Rectal smooth muscle tissue (tissue), 1 donor: ENCODE data around the gene SHROOM3.

ENCODE experiments used
- H3K27ac ChIP-seq: one replicate; pipeline ENCODE4 v1.7.0; 2013; ENCODE audit warnings: low read depth, low read length, inconsistent platforms
- H3K27me3 ChIP-seq: one replicate; pipeline ENCODE4 v1.7.0; 2013; ENCODE audit warnings: low read length; ENCODE audit not compliant: control insufficient read depth, insufficient read depth
- H3K36me3 ChIP-seq: one replicate; pipeline ENCODE4 v1.7.0; 2013; ENCODE audit warnings: low read length; ENCODE audit not compliant: control insufficient read depth, insufficient read depth
- H3K4me1 ChIP-seq: one replicate; pipeline ENCODE4 v1.7.0; 2013; ENCODE audit warnings: low read length; ENCODE audit not compliant: control insufficient read depth, insufficient read depth
- H3K4me3 ChIP-seq: one replicate; pipeline ENCODE4 v1.7.0; 2013; ENCODE audit warnings: low read length
- H3K9ac ChIP-seq: one replicate; pipeline ENCODE4 v1.7.0; 2013; ENCODE audit warnings: low read length

Gene SHROOM3

DNA sequence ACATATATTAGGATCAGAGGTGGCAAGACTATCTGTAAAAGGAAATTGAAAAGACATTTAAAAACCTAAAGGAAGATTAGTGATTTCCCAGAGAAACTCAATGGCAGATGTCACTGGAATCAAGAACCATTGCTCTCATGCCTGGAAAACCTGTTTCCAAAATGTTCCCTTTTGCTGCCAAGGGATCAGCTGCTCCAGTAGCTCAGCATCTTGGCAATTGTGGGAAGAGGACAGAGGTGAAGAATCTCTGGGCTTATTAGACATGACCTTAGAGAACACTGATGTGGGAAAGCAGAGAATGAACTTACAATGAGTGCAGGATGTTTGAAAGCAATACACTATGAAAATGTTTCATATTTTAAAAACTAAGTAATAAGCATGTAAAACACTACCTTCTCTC lies 98.3 kb downstream of the SHROOM3 start:
- no peak overlapping the region for H3K27ac ChIP-seq
- no peak overlapping the region for H3K4me3 ChIP-seq
- H3K36me3 ChIP-seq = no peaks in the 10 kb centered on the region
- H3K4me1 ChIP-seq = no peaks in the 10 kb centered on the region
- H3K27me3 ChIP-seq = no peaks in the 10 kb centered on the region
- no peak overlapping the region for H3K9ac ChIP-seq

DNA sequence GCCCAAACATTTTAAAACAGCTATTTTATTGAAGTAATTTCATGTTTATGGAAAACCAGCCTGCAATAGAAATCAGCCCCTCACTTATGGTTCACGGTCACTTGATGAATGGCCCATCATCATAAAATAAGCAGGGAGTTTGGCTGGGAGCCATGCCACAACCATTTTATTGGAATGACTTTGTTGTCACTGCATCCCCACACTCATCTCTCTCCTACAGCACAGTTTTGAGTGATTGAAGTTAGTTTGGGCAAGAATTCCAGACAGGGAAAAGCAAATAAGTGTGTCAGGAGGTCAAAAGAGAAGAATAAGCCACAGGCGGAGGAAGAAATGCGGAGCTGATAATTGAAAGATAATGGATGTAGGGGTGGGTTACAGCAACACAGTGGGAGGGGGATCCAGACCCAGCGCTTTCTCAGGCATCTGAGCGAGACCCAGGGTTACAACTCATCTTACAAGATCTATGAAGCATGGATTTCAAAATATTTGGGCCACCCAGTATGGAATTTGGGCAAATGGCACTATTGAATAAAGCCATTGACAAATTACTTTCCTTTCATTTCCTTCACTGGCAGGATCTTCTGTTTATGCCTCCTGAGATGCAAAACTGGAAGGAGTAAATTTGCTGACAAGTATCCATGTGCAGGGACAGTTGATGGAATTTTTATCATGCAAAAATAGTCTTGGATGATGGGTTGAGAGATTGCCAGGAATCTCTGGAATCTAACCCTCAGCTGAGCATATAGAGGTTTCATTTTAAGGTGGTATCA lies 100.8 kb downstream of the SHROOM3 start:
- Histone ChIP-seq H3K4me1 (no peaks in the 10 kb centered on the region), H3K9ac (no peak overlapping the region), H3K27ac (no peak overlapping the region), H3K27me3 (no peaks in the 10 kb centered on the region), H3K4me3 (no peak overlapping the region), H3K36me3 (no peaks in the 10 kb centered on the region)

DNA sequence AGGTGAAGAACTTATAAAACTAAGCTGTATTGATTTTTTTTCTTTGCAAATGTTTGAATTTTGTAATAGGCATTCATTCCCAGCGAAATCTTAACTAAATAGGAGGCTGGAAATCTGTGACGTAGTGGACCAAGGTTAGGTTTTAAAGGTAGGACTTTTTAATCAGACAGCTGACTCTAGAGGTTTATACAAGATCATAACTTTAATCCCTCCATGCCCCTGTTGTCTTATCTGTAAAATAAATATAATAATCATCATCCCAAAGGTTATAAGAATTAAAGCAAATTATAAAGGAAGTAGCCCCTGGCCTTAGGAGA lies 101.3 kb downstream of the SHROOM3 start:
- Histone ChIP-seq H3K4me1 (no peaks in the 10 kb centered on the region), H3K27ac (no peak overlapping the region), H3K4me3 (no peak overlapping the region), H3K36me3 (no peaks in the 10 kb centered on the region), H3K27me3 (no peaks in the 10 kb centered on the region), H3K9ac (no peak overlapping the region)

DNA sequence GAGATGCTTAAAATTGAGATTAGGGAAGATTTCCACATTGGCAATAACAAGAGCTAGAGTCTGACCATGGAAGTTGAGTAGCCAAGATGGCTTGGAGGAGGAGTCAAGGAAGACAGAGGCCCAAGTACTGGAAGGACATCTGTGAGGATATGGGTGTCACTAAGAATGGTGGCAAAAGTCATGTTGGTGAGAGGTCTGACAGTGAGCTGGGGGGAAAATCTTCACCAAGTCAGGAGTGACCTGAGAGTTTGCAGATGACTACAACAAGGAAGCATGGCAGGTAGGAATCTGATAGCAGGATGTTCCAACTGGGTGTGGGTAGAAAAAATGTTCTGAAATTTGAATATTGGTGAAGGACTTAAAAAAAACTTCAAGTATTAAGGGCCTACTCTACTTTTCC lies 103.3 kb downstream of the SHROOM3 start:
- H3K27me3 ChIP-seq = no peaks in the 10 kb centered on the region
- H3K9ac ChIP-seq = no peak overlapping the region
- no peak overlapping the region for H3K4me3 ChIP-seq
- H3K4me1 ChIP-seq = no peaks in the 10 kb centered on the region
- no peaks in the 10 kb centered on the region for H3K36me3 ChIP-seq
- H3K27ac ChIP-seq = no peak overlapping the region

DNA sequence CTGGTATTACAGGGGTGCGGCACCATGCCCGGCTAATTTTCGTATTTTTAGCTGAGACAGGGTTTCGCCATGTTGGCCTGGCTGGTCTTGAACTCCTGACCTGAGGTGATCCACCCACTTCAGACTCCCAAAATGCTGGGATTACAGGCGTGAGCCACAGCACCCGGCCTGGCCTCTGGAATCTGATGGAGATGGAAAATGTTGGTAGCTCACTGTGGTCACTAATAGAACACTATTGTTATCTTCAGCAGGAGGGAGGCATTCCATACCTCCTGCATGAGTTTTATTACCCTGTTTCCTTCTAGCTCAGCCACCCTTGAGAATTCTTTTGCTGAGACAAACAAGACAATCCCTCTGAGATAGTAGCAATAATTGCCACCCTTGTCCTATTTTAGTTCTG lies 105.0 kb downstream of the SHROOM3 start:
- Histone ChIP-seq H3K4me1 (no peaks in the 10 kb centered on the region), H3K27me3 (no peaks in the 10 kb centered on the region), H3K4me3 (no peak overlapping the region), H3K36me3 (no peaks in the 10 kb centered on the region), H3K9ac (no peak overlapping the region), H3K27ac (no peak overlapping the region)

DNA sequence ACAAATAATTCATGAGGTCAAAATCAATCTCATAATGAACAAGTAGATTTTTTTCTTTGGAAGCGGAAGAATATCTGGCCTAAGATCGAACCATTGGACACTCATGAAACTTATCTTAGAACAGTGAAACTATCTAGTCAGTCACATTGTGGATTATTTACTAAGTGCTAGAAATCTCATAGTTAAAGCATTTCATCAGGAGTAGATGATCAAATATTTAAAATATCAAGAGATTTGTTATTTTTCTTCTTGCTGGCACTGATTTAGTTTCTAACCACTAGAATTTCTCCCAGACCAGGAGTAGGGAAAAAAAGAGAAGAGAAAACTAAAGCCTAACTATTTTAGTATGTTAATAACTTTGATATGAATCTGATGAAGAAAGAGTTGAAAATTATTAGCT lies 105.5 kb downstream of the SHROOM3 start:
- Histone ChIP-seq H3K27me3 (no peaks in the 10 kb centered on the region), H3K4me3 (no peak overlapping the region), H3K27ac (no peak overlapping the region), H3K4me1 (no peaks in the 10 kb centered on the region), H3K9ac (no peak overlapping the region), H3K36me3 (no peaks in the 10 kb centered on the region)

DNA sequence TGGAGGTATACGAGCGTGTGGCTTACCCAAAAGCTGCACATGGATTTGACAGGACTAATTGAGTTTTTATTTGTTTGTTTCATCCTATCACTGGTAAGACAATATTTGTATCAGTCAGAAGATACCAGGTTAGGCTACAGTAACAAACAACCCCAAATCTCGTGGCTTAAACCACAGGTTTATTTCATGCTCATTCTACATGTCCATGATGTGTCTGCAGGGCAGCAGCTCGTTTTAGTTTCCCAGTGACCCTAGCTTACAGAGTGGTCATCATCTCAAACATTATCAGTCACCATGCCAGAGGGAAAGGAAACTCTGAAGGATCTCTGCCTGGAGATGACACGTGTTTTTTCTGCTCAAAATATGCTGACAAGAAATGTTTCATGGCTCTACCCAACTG lies 108.3 kb downstream of the SHROOM3 start:
- Histone ChIP-seq H3K27me3 (no peaks in the 10 kb centered on the region), H3K4me1 (peaks cover 3% of the 10 kb centered on the region), H3K27ac (no peak overlapping the region), H3K9ac (no peak overlapping the region), H3K4me3 (no peak overlapping the region), H3K36me3 (no peaks in the 10 kb centered on the region)

DNA sequence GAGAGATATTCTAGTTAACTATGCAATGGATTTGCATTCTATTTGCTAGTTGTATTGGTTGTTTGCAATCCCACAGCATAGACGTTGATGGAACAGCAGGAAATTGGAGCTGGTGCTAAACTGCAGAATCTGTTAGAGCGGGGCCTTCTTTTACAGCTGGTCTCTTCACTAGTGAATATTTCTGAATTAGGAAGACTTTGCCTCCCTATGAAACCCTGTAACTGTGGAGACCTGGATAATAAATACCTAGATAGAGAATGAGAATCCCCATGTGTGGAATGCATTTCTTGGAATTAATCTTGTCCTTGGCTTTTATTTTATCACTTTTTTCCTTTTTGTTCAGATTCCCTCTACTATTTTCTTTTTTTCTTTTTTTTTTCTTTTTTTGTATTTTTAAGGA lies 109.7 kb downstream of the SHROOM3 start:
- H3K4me3 ChIP-seq = no peak overlapping the region
- H3K27ac ChIP-seq = no peak overlapping the region
- no peaks in the 10 kb centered on the region for H3K27me3 ChIP-seq
- H3K4me1 ChIP-seq = peaks cover 3% of the 10 kb centered on the region
- H3K9ac ChIP-seq = no peak overlapping the region
- no peaks in the 10 kb centered on the region for H3K36me3 ChIP-seq

DNA sequence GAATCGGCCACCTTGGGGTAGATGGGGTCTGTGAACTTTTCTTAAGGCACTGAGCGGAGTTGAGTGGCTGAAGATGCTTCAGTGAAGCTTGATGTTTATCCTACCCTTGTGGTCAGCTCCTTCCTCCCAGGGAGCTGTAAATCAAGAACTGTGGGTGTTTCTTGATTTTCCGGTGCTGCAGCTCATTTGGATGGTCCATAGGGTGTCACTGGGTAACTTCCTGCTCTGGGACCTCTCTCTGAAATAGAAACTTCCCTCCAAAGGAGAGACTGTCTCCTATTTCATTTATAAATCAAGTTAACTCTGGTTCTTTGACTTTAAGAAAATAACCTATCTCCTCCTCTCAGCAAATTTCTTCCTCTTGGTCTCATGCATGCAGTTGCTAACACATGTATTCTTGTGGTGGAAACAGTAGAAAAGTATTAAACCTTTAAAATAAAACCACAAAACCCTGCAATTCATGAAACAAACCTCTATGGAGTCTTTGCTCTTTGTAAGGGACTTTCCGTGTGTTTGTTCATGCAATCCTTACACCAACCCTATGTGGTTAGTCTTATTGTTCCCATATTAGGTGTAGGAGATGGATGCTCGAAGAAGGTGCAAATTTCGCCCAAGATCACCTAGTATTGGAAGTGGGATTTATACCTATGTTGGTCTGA lies 110.3 kb downstream of the SHROOM3 start:
- no peaks in the 10 kb centered on the region for H3K27me3 ChIP-seq
- no peaks in the 10 kb centered on the region for H3K36me3 ChIP-seq

DNA sequence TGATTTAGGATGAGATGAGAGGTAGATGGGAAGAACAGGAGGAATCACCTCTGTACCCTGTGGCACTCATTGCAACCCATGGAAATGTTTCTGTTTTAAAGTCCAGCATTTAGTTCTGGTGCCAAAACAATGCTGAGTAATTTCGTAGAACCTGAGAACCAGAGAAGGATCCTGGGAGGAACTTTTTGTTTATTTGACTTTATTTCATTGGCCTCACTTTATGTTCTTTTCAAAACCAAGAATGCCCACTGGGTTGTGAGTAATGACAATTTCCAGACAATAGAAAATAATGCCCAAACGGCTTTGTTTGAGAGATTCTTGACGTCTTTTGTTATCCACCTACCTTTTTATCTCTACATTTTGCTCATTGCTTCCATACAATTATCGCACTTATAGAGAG lies 111.3 kb downstream of the SHROOM3 start:
- Histone ChIP-seq H3K9ac (no peak overlapping the region), H3K27ac (no peak overlapping the region), H3K4me1 (peaks cover 3% of the 10 kb centered on the region), H3K27me3 (no peaks in the 10 kb centered on the region), H3K4me3 (no peak overlapping the region), H3K36me3 (no peaks in the 10 kb centered on the region)

More for the DNA sequence above, 110.3 kb downstream of the SHROOM3 start:
- Histone ChIP-seq H3K9ac (no peak overlapping the region), H3K4me3 (no peak overlapping the region), H3K4me1 (peaks cover 3% of the 10 kb centered on the region), H3K27ac (no peak overlapping the region)

DNA sequence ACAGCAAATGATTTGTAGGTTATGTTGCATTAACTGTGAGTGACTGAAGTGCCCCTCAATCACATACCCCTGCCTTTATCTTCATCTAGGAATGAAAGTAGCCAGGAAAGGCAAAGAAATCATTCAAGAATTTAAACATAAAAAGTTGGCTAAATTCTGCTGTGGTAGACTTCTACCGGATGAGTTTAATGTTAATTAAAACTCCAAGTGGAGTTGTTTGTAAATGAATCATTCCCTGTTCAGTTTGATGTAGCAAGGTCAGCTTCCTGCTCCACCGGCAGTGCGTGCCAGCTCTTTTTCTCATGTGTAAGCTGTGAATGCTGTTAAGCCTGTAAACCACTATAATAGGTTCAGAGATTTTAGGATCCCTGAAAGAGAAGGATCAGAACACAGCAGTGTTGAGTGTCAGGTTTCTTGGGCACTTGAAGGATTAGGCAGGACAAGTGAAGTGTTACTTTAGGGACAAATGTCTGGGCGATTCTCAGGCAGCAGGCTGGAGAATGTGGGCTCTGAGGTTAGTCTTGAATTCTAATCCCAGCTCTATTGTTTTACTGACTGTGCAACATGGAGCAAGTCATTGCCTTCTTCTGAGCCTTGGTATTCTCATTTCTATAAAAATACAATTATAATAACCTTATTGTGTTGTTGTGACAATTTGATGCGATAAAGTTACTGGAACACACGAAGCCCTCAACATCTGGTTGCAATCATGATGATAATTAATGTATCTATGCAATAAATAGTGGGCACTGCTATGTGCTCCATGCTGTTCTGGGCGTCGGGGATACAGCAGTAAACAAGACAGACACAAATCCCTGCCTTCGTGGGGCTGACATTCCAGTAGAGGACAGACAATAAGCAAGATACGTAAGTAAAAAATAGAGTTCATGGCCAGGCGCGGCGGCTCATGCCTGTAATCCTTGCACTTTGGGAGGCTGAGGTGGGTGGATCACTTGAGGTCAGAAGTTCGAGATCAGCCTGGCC lies 112.0 kb downstream of the SHROOM3 start:
- H3K36me3 ChIP-seq = no peaks in the 10 kb centered on the region
- H3K27me3 ChIP-seq = no peaks in the 10 kb centered on the region
- peaks cover 3% of the 10 kb centered on the region for H3K4me1 ChIP-seq
- H3K27ac ChIP-seq = no peak overlapping the region
- H3K9ac ChIP-seq = no peak overlapping the region
- no peak overlapping the region for H3K4me3 ChIP-seq

DNA sequence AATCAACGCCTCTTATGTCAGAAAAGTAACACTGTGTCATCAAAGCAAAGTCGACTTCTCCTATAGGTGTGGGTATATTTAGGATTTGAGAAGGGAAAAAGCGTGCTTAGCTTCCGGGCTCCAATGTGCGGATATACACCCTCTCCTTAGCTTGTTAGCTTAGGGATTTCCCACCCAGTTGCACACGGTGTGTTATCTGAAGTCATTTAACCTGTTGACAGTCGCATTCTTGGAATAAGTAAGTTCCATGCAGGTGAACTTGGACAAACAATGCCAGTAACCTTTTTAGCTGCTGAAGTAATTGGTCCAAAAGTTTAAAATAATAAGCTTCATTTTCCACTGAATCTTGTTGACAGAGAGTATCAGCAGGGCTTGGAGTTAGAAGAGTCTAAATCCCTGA lies 113.7 kb downstream of the SHROOM3 start:
- Histone ChIP-seq H3K27ac (no peak overlapping the region), H3K27me3 (no peaks in the 10 kb centered on the region), H3K9ac (no peak overlapping the region), H3K4me3 (no peak overlapping the region), H3K4me1 (peaks cover 3% of the 10 kb centered on the region), H3K36me3 (no peaks in the 10 kb centered on the region)
